Stimulated activated CD8-positive, alpha-beta memory T cell treated with anti-CD3 and anti-CD28 coated beads, Interleukin-12 subunit alpha, Interleukin-12 subunit beta, amount 100 ng/mL, for 1 hour (primary cell): ENCODE measurements around the gene MCC.
"Not testable (repeated sequence)": the region's sequence is repeated elsewhere in the genome, so short reads cannot be mapped to it uniquely, and the experiment has no call there.

Experiments used
- DNase-seq: peaks from one replicate; pipeline ENCODE4 v3.0.0-alpha.2; 2020; ENCODE audit warnings: low read depth

The MCC gene

GRCh38 chr5:113076649-113077048 is 411.6 kb downstream of the MCC start:
- not testable (repeated sequence) for DNase-seq

GRCh38 chr5:113075019-113075418 is 413.2 kb downstream of the MCC start:
- no peak for DNase-seq

GRCh38 chr5:113073629-113074034 is 414.6 kb downstream of the MCC start:
- DNase-seq = peak; percentile 13

GRCh38 chr5:113071401-113071800 is 416.9 kb downstream of the MCC start:
- no peak for DNase-seq

- no peak for DNase-seq
These were observed 417.4 kb downstream of the MCC start for GRCh38 chr5:113070901-113071300.

- DNase-seq = no peak
These were observed 419.7 kb downstream of the MCC start for GRCh38 chr5:113068559-113068958.

GRCh38 chr5:113067635-113068344 is 420.5 kb downstream of the MCC start:
- no peak for DNase-seq

- DNase-seq = no peak
These were observed 422.6 kb downstream of the MCC start for GRCh38 chr5:113065626-113066025.

GRCh38 chr5:113064806-113065205 is 423.4 kb downstream of the MCC start:
- DNase-seq = no peak

- DNase-seq = no peak
These were observed 424.3 kb downstream of the MCC start for GRCh38 chr5:113063927-113064326.

GRCh38 chr5:113062869-113063508 is 425.3 kb downstream of the MCC start:
- no peak for DNase-seq

- no peak for DNase-seq
These were observed 426.1 kb downstream of the MCC start for GRCh38 chr5:113061846-113062780.

GRCh38 chr5:113060408-113061025 is 427.7 kb downstream of the MCC start:
- DNase-seq = no peak

GRCh38 chr5:113059232-113060040 is 428.8 kb downstream of the MCC start:
- no peak for DNase-seq

- DNase-seq = no peak
These were observed 429.5 kb downstream of the MCC start for GRCh38 chr5:113058706-113059226.

- no peak for DNase-seq
These were observed 430.0 kb downstream of the MCC start for GRCh38 chr5:113058269-113058668.

- no peak for DNase-seq
These were observed 430.7 kb downstream of the MCC start for GRCh38 chr5:113057557-113057984.

- no peak for DNase-seq
These were observed 431.3 kb downstream of the MCC start for GRCh38 chr5:113056988-113057387.

GRCh38 chr5:113054899-113055298 is 433.4 kb downstream of the MCC start:
- DNase-seq = no peak

- no peak for DNase-seq
These were observed 434.7 kb downstream of the MCC start for GRCh38 chr5:113053511-113053995.
